Stimulated activated naive B cell treated with anti-CD40 and anti-IgM and Interleukin-4, amounts not matched to agents 10 μg/mL and 1 μg/mL and 100 μg/mL, for 72 hours (primary cell): Measurements from ENCODE around the gene ACMSD.
"Not testable (repeated sequence)": the region's sequence is repeated elsewhere in the genome, so short reads cannot be mapped to it uniquely, and the experiment has no call there.

Experiments used
- ATAC-seq, 2 donors: fragments of 150-1000 bp; cut with Tn5 transposase; replicated peaks; 2 replicates each; pipeline ENCODE4 v1.10.0; 2021; ENCODE audit warnings: moderate library complexity in 1 of 2
- DNase-seq: peaks from one replicate; pipeline ENCODE4 v3.0.0; 2021
- H3K27ac Mint-ChIP-seq: one replicate; pipeline ENCODE4 v1.8.0; 2022; ENCODE audit warnings: mild to moderate bottlenecking, mixed read lengths
- H3K27me3 Mint-ChIP-seq, 2 donors: one replicate each; pipeline ENCODE4 v1.8.0; 2022; ENCODE audit warnings: mixed read lengths in 2 of 2
- H3K36me3 Mint-ChIP-seq, 2 donors: one replicate each; pipeline ENCODE4 v1.8.0; 2022; ENCODE audit warnings: mixed read lengths in 2 of 2, mild to moderate bottlenecking in 1 of 2
- H3K4me1 Mint-ChIP-seq, 2 donors: one replicate each; pipeline ENCODE4 v1.8.0; 2022; ENCODE audit warnings: mixed read lengths in 2 of 2, mild to moderate bottlenecking in 1 of 2
- H3K4me3 Mint-ChIP-seq, 2 donors: one replicate each; pipeline ENCODE4 v1.8.0; 2022; ENCODE audit warnings: mild to moderate bottlenecking in 2 of 2, mixed read lengths in 2 of 2, moderate library complexity in 1 of 2
- H3K9me3 Mint-ChIP-seq, 2 donors: one replicate each; pipeline ENCODE4 v1.8.0; 2022; ENCODE audit warnings: mixed read lengths in 2 of 2, mild to moderate bottlenecking in 1 of 2

Gene ACMSD

DNA sequence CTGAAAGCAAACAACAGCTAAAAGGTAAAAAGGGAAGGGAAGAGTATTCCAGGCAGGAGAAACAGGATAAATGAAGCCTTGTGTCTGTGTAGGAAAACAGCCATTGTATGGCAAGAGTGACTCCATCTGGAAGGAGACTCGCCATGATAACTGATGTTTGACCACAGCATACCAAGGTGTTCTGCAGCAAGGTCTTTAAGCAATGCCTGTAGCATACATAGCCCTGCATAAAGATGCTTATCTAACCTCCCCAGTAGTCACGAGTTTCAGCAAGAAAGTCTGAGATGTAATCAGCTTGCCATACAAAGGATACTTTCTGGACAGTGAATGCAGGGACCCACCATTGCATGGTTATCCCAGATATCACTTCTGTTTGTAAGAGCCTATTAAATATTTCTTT lies 68.3 kb downstream of the ACMSD start:
- Mint-ChIP-seq H3K36me3 (peaks cover 4 to 9% of the 10 kb centered on the region in 2 donors), H3K4me1 (no peaks in the 10 kb centered on the region), H3K9me3 (peaks cover 3% of the 10 kb centered on the region in 2 donors), H3K27ac (no peak overlapping the region), H3K27me3 (no peaks in the 10 kb centered on the region), H3K4me3 (no peak overlapping the region)
- DNase-seq (no peak), ATAC-seq (no peak)

DNA sequence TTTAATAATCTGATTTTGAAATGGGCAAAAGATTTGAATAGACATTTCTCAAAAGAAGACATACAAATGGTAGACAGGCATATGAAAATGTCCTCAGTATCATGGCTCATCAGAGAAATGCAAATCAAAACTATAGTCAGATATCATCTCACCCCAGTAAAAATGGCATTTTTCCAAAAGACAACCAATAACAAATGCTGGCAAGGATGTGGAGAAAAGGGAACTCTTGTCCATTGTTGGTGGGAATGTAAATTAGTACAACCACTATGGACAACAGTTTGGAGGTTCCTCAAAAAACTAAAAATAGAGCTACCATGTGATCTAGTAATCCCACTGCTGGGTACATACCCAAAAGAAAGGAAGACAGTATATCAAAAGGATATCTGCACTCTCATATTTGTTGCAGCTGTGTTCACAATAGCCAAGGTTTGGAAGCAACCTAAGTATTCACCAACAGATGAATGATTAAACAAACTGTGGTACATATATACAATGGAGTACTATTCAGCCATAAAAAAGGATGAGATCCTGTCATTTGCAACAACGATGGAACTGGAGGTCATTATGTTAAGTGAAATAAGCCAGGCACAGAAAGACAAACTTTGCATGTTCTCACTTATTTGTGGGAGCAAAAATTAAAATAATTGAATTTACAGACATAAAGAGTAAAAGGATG lies 69.2 kb downstream of the ACMSD start:
- not testable (repeated sequence) for ATAC-seq, H3K27ac Mint-ChIP-seq, H3K9me3 Mint-ChIP-seq, DNase-seq, H3K36me3 Mint-ChIP-seq, H3K4me1 Mint-ChIP-seq, H3K4me3 Mint-ChIP-seq, H3K27me3 Mint-ChIP-seq

DNA sequence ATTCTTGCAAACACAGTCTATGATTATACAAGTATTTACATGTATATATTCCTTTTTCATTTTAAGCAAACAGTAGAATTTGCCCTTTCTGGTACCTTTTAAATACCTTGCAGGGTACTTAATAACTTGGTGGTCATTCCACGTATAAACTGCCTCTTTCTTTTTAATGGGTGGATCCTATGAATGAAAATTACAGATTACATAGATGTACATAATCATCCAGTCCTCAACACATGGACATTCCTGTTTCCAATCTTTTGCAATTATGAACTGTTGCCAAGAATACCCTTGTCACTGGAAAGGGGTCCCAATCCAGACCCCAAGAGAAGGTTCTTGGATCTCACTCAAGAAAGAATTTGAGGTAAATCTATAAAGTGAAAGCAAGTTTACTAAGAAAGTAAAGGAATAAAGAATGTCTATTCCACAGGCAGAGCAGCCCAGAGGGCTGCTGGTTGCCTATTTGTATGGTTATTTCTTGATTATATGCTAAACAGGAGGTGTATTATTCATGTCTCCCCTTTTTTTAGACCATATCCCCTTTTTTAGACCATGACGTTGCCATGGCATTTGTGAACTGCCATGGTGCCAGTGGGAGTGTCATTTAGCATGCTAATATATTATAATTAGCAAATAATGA lies 72.5 kb downstream of the ACMSD start:
- ATAC-seq (no peak), DNase-seq (no peak)
- H3K4me3 Mint-ChIP-seq, result no peak overlapping the region
- H3K27ac Mint-ChIP-seq, result no peak overlapping the region
- H3K36me3 Mint-ChIP-seq, result peaks cover 4 to 7% of the 10 kb centered on the region in 2 donors
- H3K9me3 Mint-ChIP-seq, result peaks cover 5 to 15% of the 10 kb centered on the region in 2 donors
- H3K4me1 Mint-ChIP-seq, result peaks cover 0 to 1% of the 10 kb centered on the region in 2 donors
- H3K27me3 Mint-ChIP-seq, result no peaks in the 10 kb centered on the region

DNA sequence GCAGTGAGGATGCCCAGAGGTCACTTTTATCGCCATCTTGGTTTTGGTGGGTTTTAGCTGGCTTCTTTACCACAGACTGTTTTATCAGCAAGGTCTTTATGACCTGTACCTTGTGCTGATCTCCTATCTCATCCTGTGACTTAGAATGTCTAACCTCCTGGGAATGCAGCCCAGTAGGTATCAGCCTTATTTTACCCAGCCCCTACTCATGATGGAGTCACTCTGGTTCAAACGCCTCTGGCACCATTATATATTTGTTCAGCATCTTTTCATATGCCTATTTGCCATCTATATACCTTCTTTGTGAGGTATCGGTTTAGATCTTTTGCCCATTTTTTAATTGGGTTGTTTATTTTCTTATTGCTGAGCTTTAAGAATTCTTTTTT lies 73.0 kb downstream of the ACMSD start:
- Mint-ChIP-seq H3K4me1 (peaks cover 0 to 1% of the 10 kb centered on the region in 2 donors), H3K27me3 (no peaks in the 10 kb centered on the region), H3K27ac (no peak overlapping the region), H3K9me3 (peaks cover 5 to 15% of the 10 kb centered on the region in 2 donors), H3K36me3 (peaks cover 4 to 7% of the 10 kb centered on the region in 2 donors), H3K4me3 (no peak overlapping the region)
- ATAC-seq (no peak), DNase-seq (no peak)

DNA sequence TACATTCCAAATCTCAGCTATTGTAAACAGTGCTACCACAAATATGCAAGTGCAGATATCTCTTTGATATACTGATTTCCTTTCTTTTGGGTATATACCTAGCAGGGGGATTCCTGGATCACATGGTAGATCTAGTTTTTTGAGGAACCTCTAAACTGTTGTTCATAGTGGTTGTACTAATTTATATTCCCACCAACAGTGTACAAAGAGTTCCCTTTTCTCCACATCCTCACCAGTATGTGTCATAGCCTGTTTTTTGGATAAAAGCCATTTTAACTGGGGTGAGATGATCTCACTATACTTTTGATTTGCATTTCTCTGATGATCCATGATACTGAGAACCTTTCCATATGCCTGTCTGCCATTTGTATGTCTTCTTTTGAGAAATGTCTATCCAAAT lies 73.9 kb downstream of the ACMSD start:
- Mint-ChIP-seq H3K9me3 (peaks cover 4 to 15% of the 10 kb centered on the region in 2 donors), H3K27ac (no peak overlapping the region), H3K4me3 (no peak overlapping the region), H3K27me3 (no peaks in the 10 kb centered on the region), H3K4me1 (peaks cover 1 to 6% of the 10 kb centered on the region in 2 donors), H3K36me3 (peaks cover 4 to 7% of the 10 kb centered on the region in 2 donors)
- ATAC-seq, result no peak
- DNase-seq, result no peak

DNA sequence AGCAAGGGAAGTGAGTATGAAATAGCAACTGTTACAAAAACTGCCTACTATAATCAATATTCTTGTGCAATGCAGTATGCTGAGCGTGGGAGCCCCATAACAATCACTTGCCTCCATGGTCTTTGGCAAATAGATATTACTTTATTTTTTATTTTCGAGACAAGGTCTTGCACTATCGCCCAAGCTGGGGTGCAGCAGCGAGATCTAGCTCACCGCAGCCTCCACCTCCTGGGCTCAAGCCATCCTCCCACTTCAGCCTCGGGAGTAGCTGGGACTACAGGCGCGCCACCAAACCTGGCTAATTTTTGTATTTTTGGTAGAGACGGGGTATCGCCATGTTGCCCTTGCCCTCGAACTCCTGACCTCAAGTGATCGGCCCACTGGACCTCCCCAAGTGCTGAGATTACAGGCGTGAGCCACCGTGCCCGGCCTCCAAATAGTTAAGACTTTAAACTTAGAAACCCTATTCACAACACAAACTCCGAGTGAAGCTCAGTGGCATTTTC lies 79.0 kb downstream of the ACMSD start:
- H3K4me1 Mint-ChIP-seq, result peaks cover 3 to 12% of the 10 kb centered on the region in 2 donors
- peaks cover 12% of the 10 kb centered on the region in 2 donors for H3K36me3 Mint-ChIP-seq
- DNase-seq, result peak; percentile 4
- H3K27me3 Mint-ChIP-seq, result no peaks in the 10 kb centered on the region
- H3K9me3 Mint-ChIP-seq, result peaks cover 2 to 8% of the 10 kb centered on the region in 2 donors
- peak overlapping the region; percentile 95 to 97 for H3K4me3 Mint-ChIP-seq
- ATAC-seq, result peak in 1 of 2 donors; percentile 1
- peak overlapping the region; percentile 99 for H3K27ac Mint-ChIP-seq

DNA sequence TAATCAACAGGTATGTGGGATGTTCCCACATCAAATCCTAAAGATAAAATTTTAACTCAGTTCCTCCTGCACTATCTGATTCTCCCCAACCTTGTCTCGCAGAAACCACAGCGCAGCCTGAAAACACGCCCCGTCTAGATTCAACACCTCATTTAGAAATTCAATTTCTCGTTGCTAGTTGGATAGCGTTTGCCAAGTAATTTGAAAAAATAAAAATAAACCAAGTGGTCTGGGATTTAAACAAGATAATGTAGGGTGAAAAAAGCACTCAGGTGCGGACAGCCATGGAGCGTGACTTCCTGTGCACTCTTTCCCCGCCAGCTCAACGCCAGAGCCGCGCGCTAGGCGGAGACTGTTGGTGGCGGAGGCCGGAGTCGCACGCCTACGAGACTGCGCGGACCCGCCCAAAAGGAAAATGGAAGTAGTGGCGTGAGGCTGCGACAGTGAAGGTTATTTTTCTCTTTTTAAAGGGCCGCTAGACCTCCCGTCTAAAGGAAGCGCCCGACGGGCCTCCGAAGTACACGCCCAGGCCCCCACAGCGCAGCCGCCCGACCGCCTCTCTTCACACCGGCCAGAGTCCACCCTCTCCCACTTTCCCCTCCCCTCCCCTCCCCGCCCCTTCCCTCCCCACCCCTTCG lies 79.6 kb downstream of the ACMSD start:
- no peaks in the 10 kb centered on the region for H3K27me3 Mint-ChIP-seq
- H3K4me1 Mint-ChIP-seq, result peaks cover 5 to 18% of the 10 kb centered on the region in 2 donors
- peaks cover 2 to 3% of the 10 kb centered on the region in 2 donors for H3K9me3 Mint-ChIP-seq
- peak; percentile 77 to 81 for ATAC-seq
- H3K36me3 Mint-ChIP-seq, result peaks cover 15 to 16% of the 10 kb centered on the region in 2 donors
- peak overlapping the region; percentile 99 for H3K27ac Mint-ChIP-seq
- peak; percentile 89 for DNase-seq
- peak overlapping the region; percentile 95 to 97 for H3K4me3 Mint-ChIP-seq

DNA sequence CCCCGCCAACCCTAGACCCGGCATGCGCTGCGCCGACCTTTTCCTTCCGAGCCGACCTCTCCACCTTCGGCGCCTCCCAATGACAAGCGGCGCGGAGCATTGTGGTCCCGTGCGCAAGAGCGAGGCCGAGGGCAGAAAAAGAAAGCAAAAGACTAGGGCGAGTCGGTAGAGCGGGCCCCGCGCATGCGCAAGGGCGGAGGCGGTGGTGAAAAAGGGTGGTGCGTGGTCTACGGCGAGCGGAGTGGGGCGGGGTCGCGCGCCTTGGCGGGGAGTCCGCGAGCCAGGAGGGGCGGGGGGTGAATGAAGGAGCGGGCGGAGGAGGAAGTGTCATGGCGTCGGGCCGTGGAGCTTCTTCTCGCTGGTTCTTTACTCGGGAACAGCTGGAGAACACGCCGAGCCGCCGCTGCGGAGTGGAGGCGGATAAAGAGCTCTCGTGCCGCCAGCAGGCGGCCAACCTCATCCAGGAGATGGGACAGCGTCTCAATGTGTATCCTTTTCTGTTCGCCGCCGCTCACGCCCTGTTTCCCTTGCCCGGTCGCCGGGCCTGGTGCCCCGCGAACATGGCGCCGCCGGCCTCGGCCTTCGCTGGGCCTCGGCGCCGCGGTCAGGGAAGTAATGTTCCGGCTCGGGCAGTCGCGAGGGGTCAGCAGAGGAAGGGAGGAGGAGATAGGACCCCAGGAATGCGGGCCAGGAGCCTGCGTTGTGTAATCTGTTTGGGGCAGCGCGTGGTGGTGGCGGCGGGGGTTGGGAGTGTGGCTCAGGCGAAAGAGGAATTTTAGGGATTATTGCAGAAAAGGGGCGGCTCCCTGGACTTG lies 80.3 kb downstream of the ACMSD start, which contains the start of gene CCNT2:
TSS of gene CCNT2 (plus strand) at position 297 of the 815 bp plus-strand sequence. CDS start at position 330, 33 bp downstream.
- DNase-seq, result peak; percentile 100
- H3K4me3 Mint-ChIP-seq, result peak within 1 kb of the TSS; percentile 95 to 97
- H3K27me3 Mint-ChIP-seq, result no peaks in the 10 kb centered on the region
- peaks cover 15 to 16% of the 10 kb centered on the region in 2 donors for H3K36me3 Mint-ChIP-seq
- H3K27ac Mint-ChIP-seq, result peak within 1 kb of the TSS; percentile 99
- ATAC-seq, result peak; percentile 85
- H3K4me1 Mint-ChIP-seq, result peaks cover 5 to 20% of the 10 kb centered on the region in 2 donors
- peaks cover 0 to 2% of the 10 kb centered on the region in 2 donors for H3K9me3 Mint-ChIP-seq

DNA sequence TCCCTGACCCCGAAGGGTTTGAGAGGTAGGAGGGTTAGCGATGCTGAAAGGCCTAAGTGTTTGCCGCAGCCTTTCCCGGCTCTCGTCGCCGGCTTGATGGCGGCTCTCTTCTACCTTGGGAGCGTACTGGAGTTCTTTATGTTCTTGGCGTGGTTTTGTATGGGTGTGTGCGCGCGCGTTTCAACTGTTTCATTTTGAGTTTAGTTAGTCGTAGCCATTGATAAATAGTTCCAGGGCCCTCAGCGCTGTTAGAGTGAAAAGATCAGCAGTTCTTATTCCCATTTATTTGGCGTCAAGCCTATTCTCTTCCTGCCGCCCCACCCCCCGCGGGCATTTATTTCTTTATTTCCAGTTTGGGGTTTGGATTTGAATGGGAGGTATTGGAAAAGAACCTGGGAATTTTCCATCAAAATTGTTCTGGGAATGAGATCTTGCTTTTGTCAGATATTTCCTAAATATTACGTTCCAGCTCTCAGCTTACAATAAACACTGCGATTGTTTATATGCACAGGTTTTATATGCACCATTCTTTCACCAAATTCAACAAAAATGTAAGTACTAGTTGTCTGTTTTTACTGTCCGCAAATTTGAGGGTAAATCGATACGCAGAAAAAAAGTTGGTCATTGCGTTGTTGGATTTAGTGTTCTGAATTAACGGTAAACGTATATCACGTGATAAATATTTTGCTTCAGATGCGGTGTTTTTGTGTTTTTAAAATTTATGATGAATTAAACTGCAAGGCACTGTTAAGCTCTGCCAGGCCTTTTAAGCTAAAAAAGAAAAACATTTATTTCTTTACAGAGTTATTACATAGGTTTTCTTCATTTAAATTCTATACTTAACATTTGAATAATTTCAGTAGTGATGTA lies 81.2 kb downstream of the ACMSD start:
- H3K4me1 Mint-ChIP-seq, result peaks cover 8 to 29% of the 10 kb centered on the region in 2 donors
- no peak for DNase-seq
- H3K4me3 Mint-ChIP-seq, result peak overlapping the region; percentile 95 to 97
- H3K27me3 Mint-ChIP-seq, result no peaks in the 10 kb centered on the region
- peak overlapping the region; percentile 99 for H3K27ac Mint-ChIP-seq
- peaks cover 20 to 24% of the 10 kb centered on the region in 2 donors for H3K36me3 Mint-ChIP-seq
- no peaks in the 10 kb centered on the region for H3K9me3 Mint-ChIP-seq
- peak; percentile 4 to 15 for ATAC-seq

DNA sequence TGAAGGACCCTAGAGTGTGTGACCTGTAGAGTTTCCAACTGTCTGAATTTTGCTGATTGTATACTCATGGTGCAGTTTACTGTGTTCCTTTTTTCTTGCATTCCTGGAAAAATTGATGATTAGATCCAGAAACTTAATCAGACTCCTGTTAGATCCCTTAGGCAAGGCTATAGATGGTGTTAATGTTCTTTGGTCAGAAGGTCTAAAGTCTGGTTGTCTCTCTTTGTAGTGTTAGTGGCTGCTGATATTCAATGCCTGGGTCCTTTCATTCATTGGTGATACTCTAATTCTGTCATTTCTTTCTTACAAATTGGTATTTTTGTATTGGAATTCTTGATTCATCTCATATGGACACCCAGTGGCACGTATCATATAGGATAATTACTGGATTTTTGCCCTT lies 86.5 kb downstream of the ACMSD start:
- Mint-ChIP-seq H3K27ac (no peak overlapping the region), H3K36me3 (peaks cover 27 to 45% of the 10 kb centered on the region in 2 donors), H3K9me3 (no peaks in the 10 kb centered on the region), H3K27me3 (no peaks in the 10 kb centered on the region), H3K4me1 (peaks cover 28 to 61% of the 10 kb centered on the region in 2 donors), H3K4me3 (no peak overlapping the region)
- ATAC-seq (no peak), DNase-seq (no peak)

DNA sequence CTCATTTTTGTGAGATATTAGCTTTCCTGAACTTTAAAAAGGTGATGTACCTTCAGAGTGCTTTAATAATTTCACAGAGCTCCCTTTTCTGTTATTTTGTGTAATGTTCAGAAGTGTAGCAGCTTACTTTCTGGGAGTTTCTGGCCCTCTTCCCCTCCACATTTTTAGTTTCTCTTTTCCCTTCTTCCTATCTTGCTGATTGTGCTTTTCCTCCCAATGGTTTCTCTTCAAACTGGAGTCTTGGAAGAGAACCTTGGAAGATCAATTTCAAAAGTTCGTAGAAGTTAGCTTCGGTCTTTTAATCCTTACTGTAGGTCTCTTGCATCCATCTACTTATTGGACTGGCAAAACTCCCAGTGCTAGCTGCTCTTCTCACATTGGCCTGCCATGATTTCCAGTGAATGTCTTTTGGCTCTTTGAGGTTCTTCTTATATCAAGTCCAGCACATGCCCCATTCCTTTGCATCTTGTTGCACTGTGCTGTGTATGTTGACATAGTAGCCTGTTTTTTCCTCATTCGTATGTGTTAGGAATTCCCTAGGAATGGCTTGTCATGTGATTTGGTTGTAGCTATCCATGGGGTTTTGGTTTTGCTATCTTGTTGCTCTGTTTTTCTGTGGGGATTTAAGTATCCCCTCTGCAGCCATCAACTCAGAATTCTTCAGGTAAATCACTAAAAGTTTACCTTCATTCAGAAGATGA lies 88.0 kb downstream of the ACMSD start:
- H3K4me1 Mint-ChIP-seq, result peaks cover 33 to 70% of the 10 kb centered on the region in 2 donors
- peaks cover 0 to 1% of the 10 kb centered on the region in 2 donors for H3K9me3 Mint-ChIP-seq
- peak overlapping the region; percentile 27 for H3K27ac Mint-ChIP-seq
- no peaks in the 10 kb centered on the region for H3K27me3 Mint-ChIP-seq
- no peak for ATAC-seq
- H3K36me3 Mint-ChIP-seq, result peaks cover 33 to 54% of the 10 kb centered on the region in 2 donors
- DNase-seq, result no peak
- H3K4me3 Mint-ChIP-seq, result peak overlapping the region; percentile 39 to 48

DNA sequence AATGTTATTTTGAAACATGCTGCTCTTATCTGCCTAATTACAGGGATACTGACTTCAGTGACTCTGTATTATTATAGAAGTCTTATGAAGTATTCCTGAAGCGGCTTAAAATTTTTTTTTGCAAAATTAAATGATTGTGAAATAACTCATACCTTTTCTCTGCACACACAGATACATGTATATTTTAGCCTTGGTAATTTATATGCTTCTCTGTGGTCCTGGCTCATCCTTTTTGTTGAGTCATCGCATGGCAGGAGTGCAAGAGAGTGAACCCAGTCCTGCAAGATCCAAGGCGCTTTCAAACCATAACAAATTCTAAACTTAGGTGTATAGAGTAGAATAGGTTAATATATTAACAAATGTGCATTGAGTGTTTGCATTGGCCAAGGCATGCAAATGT lies 88.8 kb downstream of the ACMSD start:
- ATAC-seq (no peak), DNase-seq (no peak)
- peaks cover 34 to 68% of the 10 kb centered on the region in 2 donors for H3K4me1 Mint-ChIP-seq
- H3K4me3 Mint-ChIP-seq, result no peak overlapping the region
- no peaks in the 10 kb centered on the region for H3K27me3 Mint-ChIP-seq
- peaks cover 30 to 56% of the 10 kb centered on the region in 2 donors for H3K36me3 Mint-ChIP-seq
- peaks cover 0 to 1% of the 10 kb centered on the region in 2 donors for H3K9me3 Mint-ChIP-seq
- peak overlapping the region; percentile 9 for H3K27ac Mint-ChIP-seq
